WERI-Rb-1 (cell line): ENCODE data around the gene APOBEC3A.

Source experiments
- DNase-seq: peaks from one replicate; pipeline ENCODE4 v3.0.0-alpha.2; 2020
- H3K27ac ChIP-seq: fragments of 250-450 bp; sonication (Bioruptor Pico); 2 replicates; pipeline ENCODE4 v1.5.1; 2020; ENCODE audit warnings: mild to moderate bottlenecking, moderate library complexity
- H3K27me3 ChIP-seq: fragments of 250-450 bp; sonication (Bioruptor Pico); 2 replicates; pipeline ENCODE4 v1.5.1; 2021; ENCODE audit warnings: mild to moderate bottlenecking, low read depth, moderate library complexity; ENCODE audit not compliant: insufficient read depth, severe bottlenecking
- H3K36me3 ChIP-seq: fragments of 250-450 bp; sonication (Bioruptor Pico); 2 replicates; pipeline ENCODE4 v1.5.1; 2020; ENCODE audit warnings: mild to moderate bottlenecking, moderate library complexity
- H3K4me3 ChIP-seq: 2 replicates; pipeline ENCODE4 v1.5.1; 2011; ENCODE audit warnings: low read depth, mild to moderate bottlenecking, control low read depth, low read length
- H3K9me3 ChIP-seq: fragments of 250-450 bp; sonication (Bioruptor Pico); 2 replicates; pipeline ENCODE4 v1.5.1; 2021; ENCODE audit warnings: mild to moderate bottlenecking, moderate library complexity; ENCODE audit not compliant: severe bottlenecking
- TF ChIP-seq, protein P1 (sequence below): IDR thresholded peaks from 2 replicates; pipeline ENCODE4 v1.5.1; 2011; ENCODE audit warnings: low read depth, mild to moderate bottlenecking, control low read depth, inconsistent platforms, low read length

APOBEC3A gene

DNA sequence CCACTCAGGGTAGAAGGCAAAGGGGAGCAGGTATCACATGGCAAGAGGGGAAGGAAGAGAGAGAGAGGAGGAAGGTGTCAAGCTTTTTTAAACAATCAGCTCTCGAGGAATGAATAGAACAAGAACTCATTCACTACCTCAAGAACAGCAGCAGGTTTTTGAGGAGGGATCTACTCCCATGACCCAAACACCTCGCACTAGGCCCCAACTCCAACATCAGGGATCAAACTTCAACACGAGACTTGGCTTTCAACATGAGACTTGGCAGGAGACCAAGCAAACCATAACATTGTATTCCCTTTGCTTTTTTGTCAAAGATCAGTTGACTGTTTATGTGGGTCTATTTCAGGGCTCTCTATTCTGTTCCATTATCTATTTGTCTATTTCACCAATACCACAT lies 26.9 kb upstream of the APOBEC3A start:
- Histone ChIP-seq H3K4me3 (no peak overlapping the region), H3K9me3 (no peaks in the 10 kb centered on the region), H3K27me3 (no peaks in the 10 kb centered on the region), H3K27ac (no peak overlapping the region), H3K36me3 (no peaks in the 10 kb centered on the region)
- TF ChIP-seq, protein P1, sequence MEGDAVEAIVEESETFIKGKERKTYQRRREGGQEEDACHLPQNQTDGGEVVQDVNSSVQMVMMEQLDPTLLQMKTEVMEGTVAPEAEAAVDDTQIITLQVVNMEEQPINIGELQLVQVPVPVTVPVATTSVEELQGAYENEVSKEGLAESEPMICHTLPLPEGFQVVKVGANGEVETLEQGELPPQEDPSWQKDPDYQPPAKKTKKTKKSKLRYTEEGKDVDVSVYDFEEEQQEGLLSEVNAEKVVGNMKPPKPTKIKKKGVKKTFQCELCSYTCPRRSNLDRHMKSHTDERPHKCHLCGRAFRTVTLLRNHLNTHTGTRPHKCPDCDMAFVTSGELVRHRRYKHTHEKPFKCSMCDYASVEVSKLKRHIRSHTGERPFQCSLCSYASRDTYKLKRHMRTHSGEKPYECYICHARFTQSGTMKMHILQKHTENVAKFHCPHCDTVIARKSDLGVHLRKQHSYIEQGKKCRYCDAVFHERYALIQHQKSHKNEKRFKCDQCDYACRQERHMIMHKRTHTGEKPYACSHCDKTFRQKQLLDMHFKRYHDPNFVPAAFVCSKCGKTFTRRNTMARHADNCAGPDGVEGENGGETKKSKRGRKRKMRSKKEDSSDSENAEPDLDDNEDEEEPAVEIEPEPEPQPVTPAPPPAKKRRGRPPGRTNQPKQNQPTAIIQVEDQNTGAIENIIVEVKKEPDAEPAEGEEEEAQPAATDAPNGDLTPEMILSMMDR: no peak
- DNase-seq: no peak

DNA sequence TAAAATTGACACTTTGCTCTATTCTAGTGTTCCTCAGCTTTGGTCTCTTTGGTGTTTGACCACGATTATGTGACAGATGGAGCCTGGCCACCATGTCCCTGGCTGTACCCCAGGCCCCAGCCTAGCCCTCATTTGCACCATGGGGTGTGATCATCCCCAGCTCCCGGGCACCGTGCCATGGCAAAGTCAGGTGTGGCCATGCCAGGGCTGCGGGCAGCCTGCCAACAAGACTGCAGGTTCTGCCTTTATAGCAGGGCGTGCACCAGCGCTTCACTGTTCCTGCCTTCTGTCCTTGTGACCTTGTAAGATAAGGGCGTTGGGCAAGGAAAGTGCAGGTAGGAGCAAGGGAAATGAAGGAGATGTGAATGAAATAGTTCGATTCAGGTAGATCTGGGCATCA lies 22.4 kb upstream of the APOBEC3A start:
- no peak for DNase-seq
- no peak overlapping the region for H3K4me3 ChIP-seq
- H3K36me3 ChIP-seq: no peaks in the 10 kb centered on the region
- no peak overlapping the region for H3K27ac ChIP-seq
- H3K9me3 ChIP-seq: no peaks in the 10 kb centered on the region
- TF ChIP-seq, protein P1: no peak
- no peaks in the 10 kb centered on the region for H3K27me3 ChIP-seq

DNA sequence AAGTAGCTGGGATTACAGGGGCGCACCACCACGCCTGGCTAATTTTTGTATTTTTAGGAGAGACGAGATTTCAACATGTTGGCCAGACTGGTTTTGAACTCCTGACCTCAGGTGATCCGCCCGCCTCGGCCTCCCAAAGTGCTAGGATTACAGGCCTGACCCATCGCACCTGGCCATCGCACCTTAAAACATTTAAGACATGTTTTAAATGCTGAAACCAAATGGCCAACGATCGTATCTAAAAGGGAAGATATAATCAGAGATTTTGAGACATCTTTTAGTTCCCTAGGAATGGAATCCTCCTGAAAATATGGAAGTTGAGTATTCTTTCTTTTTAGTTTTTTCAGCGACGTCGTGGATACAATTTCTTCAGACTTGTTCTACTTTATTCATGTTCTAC lies 21.8 kb upstream of the APOBEC3A start:
- TF ChIP-seq, protein P1: no peak
- Histone ChIP-seq H3K36me3 (no peaks in the 10 kb centered on the region), H3K27me3 (no peaks in the 10 kb centered on the region), H3K9me3 (no peaks in the 10 kb centered on the region), H3K27ac (no peak overlapping the region), H3K4me3 (no peak overlapping the region)
- no peak for DNase-seq

DNA sequence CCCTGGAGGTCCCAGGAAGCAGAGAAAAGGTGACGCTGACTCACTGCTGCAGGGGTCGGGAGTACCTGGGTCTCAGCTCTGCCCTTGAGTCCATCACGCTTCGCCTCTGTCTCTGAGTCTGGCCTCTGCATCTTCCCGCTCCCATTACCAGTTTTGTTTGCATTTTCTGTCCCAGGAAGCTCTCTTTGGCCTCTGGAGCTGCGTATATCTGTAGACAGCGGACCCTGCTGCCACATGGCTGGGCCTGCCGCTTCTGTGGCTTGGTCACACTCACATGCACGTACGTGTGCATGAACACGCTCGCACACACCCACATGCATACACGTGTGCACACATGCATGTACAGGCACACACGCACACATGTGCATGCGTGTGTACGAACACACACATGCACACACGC lies 20.8 kb upstream of the APOBEC3A start:
- TF ChIP-seq, protein P1: no peak
- no peaks in the 10 kb centered on the region for H3K9me3 ChIP-seq
- no peak for DNase-seq
- no peaks in the 10 kb centered on the region for H3K27me3 ChIP-seq
- no peaks in the 10 kb centered on the region for H3K36me3 ChIP-seq
- H3K4me3 ChIP-seq: no peak overlapping the region
- H3K27ac ChIP-seq: no peak overlapping the region

DNA sequence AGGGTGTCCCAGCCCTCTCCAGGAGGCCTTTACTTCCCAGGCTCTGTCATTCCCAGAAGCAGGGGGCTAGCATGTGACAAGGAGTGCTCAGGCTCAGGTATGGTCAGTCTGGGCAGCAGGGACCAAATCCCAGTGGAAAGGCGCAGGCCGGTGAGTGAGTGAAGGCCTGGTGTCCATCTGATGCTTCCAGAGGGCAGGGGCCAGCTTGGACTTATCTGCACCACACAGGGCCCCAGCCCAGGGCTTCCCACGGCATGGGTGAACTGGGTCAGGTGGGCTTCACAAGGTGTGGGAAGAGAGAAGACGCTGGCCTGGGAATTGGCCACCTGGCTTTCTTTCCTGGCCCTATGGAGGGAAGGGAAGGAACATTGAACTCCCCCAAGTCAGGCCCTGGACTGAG lies 20.4 kb upstream of the APOBEC3A start:
- Histone ChIP-seq H3K27ac (no peak overlapping the region), H3K27me3 (no peaks in the 10 kb centered on the region), H3K36me3 (no peaks in the 10 kb centered on the region), H3K9me3 (no peaks in the 10 kb centered on the region), H3K4me3 (no peak overlapping the region)
- DNase-seq: no peak
- TF ChIP-seq, protein P1: no peak

DNA sequence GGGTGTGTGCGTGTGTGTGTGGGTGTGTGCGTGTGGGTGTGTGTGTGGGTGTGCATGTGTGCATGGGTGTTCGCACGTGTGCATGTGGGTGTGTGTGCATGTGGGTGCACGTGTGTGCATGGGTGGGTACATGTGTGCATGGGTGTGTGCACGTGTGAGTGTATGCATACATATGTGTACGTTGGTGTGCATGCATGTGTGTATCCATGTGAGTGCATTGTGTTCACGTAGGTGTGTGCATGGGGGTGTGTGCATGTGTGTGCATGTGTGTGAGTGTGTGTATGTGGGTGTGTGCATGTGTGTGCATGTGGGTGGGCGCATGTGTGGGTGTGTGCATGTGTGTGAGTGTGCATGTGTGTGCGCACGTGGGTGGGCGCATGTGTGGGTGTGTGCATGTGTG lies 19.9 kb upstream of the APOBEC3A start:
- TF ChIP-seq, protein P1: no peak
- H3K27me3 ChIP-seq: no peaks in the 10 kb centered on the region
- H3K4me3 ChIP-seq: no peak overlapping the region
- H3K27ac ChIP-seq: no peak overlapping the region
- H3K9me3 ChIP-seq: no peaks in the 10 kb centered on the region
- H3K36me3 ChIP-seq: no peaks in the 10 kb centered on the region
- DNase-seq: no peak
